CD14-positive monocyte (primary cell): Measurements from ENCODE around the gene CHST15. TPM values are rescaled to one million over a fixed set of nuclear protein-coding genes. Genes with fewer than 3 reads are reported as not detected.

Source experiments
- DNase-seq, 3 donors: peaks; one replicate each; pipeline ENCODE4 v3.0.0-alpha.2; 2011 to 2022
- H2AFZ ChIP-seq: 2 replicates; pipeline ENCODE4 v1.6.0; 2012; ENCODE audit warnings: mild to moderate bottlenecking, low read depth, low read length, inconsistent platforms; ENCODE audit not compliant: insufficient read depth, poor library complexity, severe bottlenecking
- H3K27ac ChIP-seq, 2 donors: 1 replicate in 1 of 2; 2 replicates in 1 of 2; pipeline ENCODE4 v1.5.1; 2012 to 2013; ENCODE audit warnings: low read length in 2 of 2, control low read depth in 1 of 2, inconsistent platforms in 1 of 2, low read depth in 1 of 2, mild to moderate bottlenecking in 1 of 2
- H3K27me3 ChIP-seq, 2 donors: one replicate each; pipeline versions ENCODE4 v1.6.0 to v1.6.1; 2011 to 2013; ENCODE audit warnings: low read length in 2 of 2; ENCODE audit not compliant: control insufficient read depth in 2 of 2, insufficient read depth in 2 of 2
- H3K36me3 ChIP-seq, 2 donors: replicated peaks in 1 of 2; 1 replicate in 1 of 2; 2 replicates in 1 of 2; pipeline versions ENCODE4 v1.5.1 to v1.6.1; 2012 to 2013; ENCODE audit warnings: low read length in 2 of 2, control low read depth in 1 of 2, inconsistent platforms in 1 of 2, mild to moderate bottlenecking in 1 of 2; ENCODE audit not compliant: insufficient read depth in 2 of 2, control insufficient read depth in 1 of 2
- H3K4me1 ChIP-seq, 2 donors: 1 replicate in 1 of 2; 2 replicates in 1 of 2; pipeline versions ENCODE4 v1.5.1 to v1.6.1; 2012 to 2013; ENCODE audit warnings: low read length in 2 of 2, control low read depth in 1 of 2, inconsistent platforms in 1 of 2, mild to moderate bottlenecking in 1 of 2, moderate library complexity in 1 of 2; ENCODE audit not compliant: insufficient read depth in 2 of 2, control insufficient read depth in 1 of 2
- H3K4me2 ChIP-seq: replicated peaks from 2 replicates; pipeline ENCODE3; 2012; ENCODE audit warnings: low read length, moderate library complexity, mild to moderate bottlenecking; ENCODE audit not compliant: poor library complexity, severe bottlenecking; ENCODE audit errors: extremely low read depth
- H3K4me3 ChIP-seq, 3 experiments: fragments of 200-600 bp in 1 of 3; sonication (generic) in 1 of 3; replicated peaks in 1 of 3; 1 replicate in 2 of 3; 2 replicates in 1 of 3; pipeline ENCODE4 v1.5.1; 2011 to 2013; ENCODE audit warnings: low read length in 3 of 3, mild to moderate bottlenecking in 3 of 3, control low read depth in 2 of 3, low read depth in 2 of 3, inconsistent platforms in 1 of 3, moderate library complexity in 1 of 3
- H3K79me2 ChIP-seq: 2 replicates; pipeline ENCODE4 v1.6.0; 2012; ENCODE audit warnings: mild to moderate bottlenecking, control low read depth, inconsistent platforms, low read length, moderate library complexity; ENCODE audit not compliant: insufficient read depth
- H3K9ac ChIP-seq: 2 replicates; pipeline ENCODE4 v1.6.0; 2017; ENCODE audit warnings: low read length, mild to moderate bottlenecking; ENCODE audit not compliant: insufficient read depth, poor library complexity, severe bottlenecking
- H3K9me3 ChIP-seq, 2 donors: replicated peaks in 1 of 2; 1 replicate in 1 of 2; 2 replicates in 1 of 2; pipeline versions ENCODE4 v1.5.1 to v1.6.1; 2012 to 2013; ENCODE audit warnings: low read length in 2 of 2, control low read depth in 1 of 2; ENCODE audit not compliant: control insufficient read depth in 1 of 2, insufficient read depth in 1 of 2
- H4K20me1 ChIP-seq: 2 replicates; pipeline ENCODE4 v1.6.0; 2012; ENCODE audit warnings: mild to moderate bottlenecking, low read length, control low read depth, moderate library complexity; ENCODE audit not compliant: insufficient read depth
- H3K27ac Mint-ChIP-seq, 7 donors: one replicate each; pipeline ENCODE4 v1.8.0; 2020; ENCODE audit warnings: mild to moderate bottlenecking in 7 of 7, mixed read lengths in 7 of 7, moderate library complexity in 6 of 7, inconsistent platforms in 2 of 7
- H3K27me3 Mint-ChIP-seq, 3 donors: one replicate each; pipeline ENCODE4 v1.8.0; 2021 to 2022; ENCODE audit warnings: low read depth in 3 of 3, mild to moderate bottlenecking in 3 of 3, mixed read lengths in 3 of 3, moderate library complexity in 3 of 3, inconsistent platforms in 1 of 3
- H3K36me3 Mint-ChIP-seq, 2 donors: one replicate each; pipeline ENCODE4 v1.8.0; 2020; ENCODE audit warnings: mixed read lengths in 2 of 2, inconsistent platforms in 1 of 2, mild to moderate bottlenecking in 1 of 2
- H3K4me1 Mint-ChIP-seq: one replicate; pipeline ENCODE4 v1.8.0; 2020; ENCODE audit warnings: mild to moderate bottlenecking, mixed read lengths
- H3K4me3 Mint-ChIP-seq, 2 donors: one replicate each; pipeline ENCODE4 v1.8.0; 2020; ENCODE audit warnings: mild to moderate bottlenecking in 2 of 2, mixed read lengths in 2 of 2, moderate library complexity in 1 of 2
- H3K9me3 Mint-ChIP-seq, 7 donors: one replicate each; pipeline ENCODE4 v1.8.0; 2020 to 2022; ENCODE audit warnings: mixed read lengths in 7 of 7, mild to moderate bottlenecking in 6 of 7, moderate library complexity in 6 of 7, inconsistent platforms in 2 of 7
- CTCF ChIP-seq: fragments of 200-600 bp; IDR thresholded peaks from one replicate; pipeline ENCODE4 v1.8.0; 2022; ENCODE audit warnings: antibody characterized with exemption, mild to moderate bottlenecking
- WGBS: methylation state at CpG from one replicate; pipeline ENCODE4 v1.1.5; 2013; ENCODE audit warnings: missing lambda C conversion rate; ENCODE audit not compliant: insufficient coverage; 5-methylcytosine and 5-hydroxymethylcytosine counted together
- intact Hi-C, 2 donors: fragments of 100-400 bp; cut with micrococcal nuclease; formaldehyde crosslinking; loops; one replicate each; pipeline versions ENCODE4 v1.15.0 to v1.15.1; 2023
- polyA plus RNA-seq, 3 donors: library from polyadenylated mRNA; depleted of rRNA in 1 of 3; unstranded in 2 of 3; stranded (reverse) in 1 of 3; fragments of 300-500 nt in 2 of 3; fragments of >200 nt in 1 of 3; fragmentation: Illumina TruSeq in 2 of 3; gene quantifications; 1 replicate in 2 of 3; 2 replicates in 1 of 3; pipeline ENCODE4 v1.2.3, GENCODE V29; 2012 to 2021

CHST15 gene
- polyA plus RNA-seq, 3 donors: 54.4 to 106 (median 87.5) TPM

GRCh38 chr10:124134251-124134893, 41.0 kb upstream of the CHST15 start:
- Mint-ChIP-seq H3K4me1 (peaks cover 12% of the 10 kb centered on the region), H3K4me3 (no peak overlapping the region), H3K27ac (no peak overlapping the region), H3K9me3 (peaks cover 0 to under 1% (median 0%) of the 10 kb centered on the region in 7 donors), H3K36me3 (no peaks in the 10 kb centered on the region), H3K27me3 (peaks cover 2 to 10% (median 6%) of the 10 kb centered on the region in 3 donors)
- no peak for TF ChIP-seq CTCF
- intact Hi-C loops: no loop called here
- H3K9ac ChIP-seq: no peak overlapping the region
- H3K79me2 ChIP-seq: no peaks in the 10 kb centered on the region
- H3K27me3 ChIP-seq: no peaks in the 10 kb centered on the region
- no peaks in the 10 kb centered on the region for H3K9me3 ChIP-seq
- no peak overlapping the region for H2AFZ ChIP-seq
- H3K27ac ChIP-seq: no peak overlapping the region
- 98% methylated on average over 6 of the region's 9 CpGs for WGBS
- H3K4me3 ChIP-seq: no peak overlapping the region
- H3K4me2 ChIP-seq: no peak overlapping the region
- H3K36me3 ChIP-seq: no peaks in the 10 kb centered on the region
- no peak for DNase-seq
- peaks cover 0 to 3% of the 10 kb centered on the region in 2 donors for H3K4me1 ChIP-seq
- no peaks in the 10 kb centered on the region for H4K20me1 ChIP-seq

- Histone ChIP-seq H3K4me3 (no peak overlapping the region), H3K4me1 (peaks cover 0 to 3% of the 10 kb centered on the region in 2 donors), H4K20me1 (no peaks in the 10 kb centered on the region), H3K4me2 (no peak overlapping the region), H3K79me2 (no peaks in the 10 kb centered on the region), H2AFZ (no peak overlapping the region), H3K9ac (no peak overlapping the region), H3K27me3 (no peaks in the 10 kb centered on the region), H3K9me3 (no peaks in the 10 kb centered on the region), H3K36me3 (no peaks in the 10 kb centered on the region), H3K27ac (no peak overlapping the region)
- Mint-ChIP-seq H3K27ac (no peak overlapping the region), H3K4me3 (peak overlapping the region in 1 of 2 donors; percentile 41), H3K27me3 (peaks cover 2 to 10% (median 6%) of the 10 kb centered on the region in 3 donors), H3K4me1 (peaks cover 14% of the 10 kb centered on the region), H3K36me3 (no peaks in the 10 kb centered on the region), H3K9me3 (no peaks in the 10 kb centered on the region)
- DNase-seq: no peak
- WGBS: 97% methylated on average over 3 of the region's 5 CpGs
- no peak for TF ChIP-seq CTCF
- intact Hi-C loops: no loop called here
Observed at GRCh38 chr10:124132876-124133275, 39.5 kb upstream of the CHST15 start.
